GM12878 (cell line): ENCODE data around the gene SLC45A3. TPM values are rescaled to one million over a fixed set of nuclear protein-coding genes. Genes with fewer than 3 reads are reported as not detected.

Experiments used
- ASH2L ChIP-seq: fragments of 300-600, 200-600 bp; sonication (generic); IDR thresholded peaks from 2 replicates; pipeline ENCODE4 v1.6.1; 2017; ENCODE audit warnings: low read depth, mild to moderate bottlenecking, borderline replicate concordance
- BHLHE40 ChIP-seq, 2 experiments: fragments of 450-650 bp in 1 of 2; IDR thresholded peaks; 2 replicates each; pipeline ENCODE4 v1.6.1; 2011 to 2017; ENCODE audit warnings: low read depth in 2 of 2, borderline replicate concordance in 1 of 2, improper control_type of control experiment in 1 of 2, low read length in 1 of 2, mild to moderate bottlenecking in 1 of 2
- EGR1 ChIP-seq, 2 experiments: IDR thresholded peaks; 1 replicate in 1 of 2; 2 replicates in 1 of 2; pipeline ENCODE4 v1.6.1; 2011 to 2012; ENCODE audit warnings: low read depth in 2 of 2, low read length in 2 of 2, borderline replicate concordance in 1 of 2, mild to moderate bottlenecking in 1 of 2, moderate library complexity in 1 of 2
- EZH2 ChIP-seq: IDR thresholded peaks from 2 replicates; pipeline ENCODE4 v1.6.1; 2012; ENCODE audit warnings: low read depth, mild to moderate bottlenecking, control low read depth, inconsistent platforms, low read length, borderline replicate concordance; ENCODE audit not compliant: control insufficient read depth
- HCFC1 ChIP-seq: fragments of 150-350 bp; IDR thresholded peaks from 2 replicates; pipeline ENCODE4 v1.6.1; 2014; ENCODE audit warnings: low read length
- IRF5 ChIP-seq: fragments of 450-650 bp; IDR thresholded peaks from 2 replicates; pipeline ENCODE4 v1.6.1; 2017; ENCODE audit warnings: borderline replicate concordance
- JUNB ChIP-seq: IDR thresholded peaks from 2 replicates; pipeline ENCODE4 v1.6.1; 2016; ENCODE audit warnings: antibody characterized with exemption, mild to moderate bottlenecking
- SMAD1 ChIP-seq: fragments of 450-650 bp; IDR thresholded peaks from 2 replicates; pipeline ENCODE4 v1.6.1; 2018; ENCODE audit warnings: mild to moderate bottlenecking, low read depth; ENCODE audit not compliant: partially characterized antibody
- SMC3 ChIP-seq: IDR thresholded peaks from 2 replicates; pipeline ENCODE4 v1.6.1; 2011; ENCODE audit warnings: low read length, improper control_type of control experiment, borderline replicate concordance
- SP1 ChIP-seq: IDR thresholded peaks from one replicate; pipeline ENCODE4 v1.6.1; 2011; ENCODE audit warnings: low read depth, low read length
- TARDBP ChIP-seq: IDR thresholded peaks from 2 replicates; pipeline ENCODE4 v1.6.1; 2016; ENCODE audit warnings: borderline replicate concordance
- TBL1XR1 ChIP-seq: IDR thresholded peaks from 2 replicates; pipeline ENCODE4 v1.6.1; 2012; ENCODE audit warnings: low read depth, low read length, improper control_type of control experiment
- TCF7 ChIP-seq: IDR thresholded peaks from 2 replicates; pipeline ENCODE4 v1.6.1; 2014; ENCODE audit warnings: antibody characterized with exemption, borderline replicate concordance
- polyA plus RNA-seq, 11 experiments: library from polyadenylated mRNA; depleted of rRNA in 4 of 11; unstranded in 6 of 11; stranded (reverse) in 5 of 11; fragments of >200 nt; fragmentation: Nextera tagmentation in 4 of 11; fragmentation: Illumina TruSeq in 1 of 11; extraction: Ambion mirVana in 4 of 11; extraction: Trizol in 1 of 11; gene quantifications; 1 replicate in 1 of 11; 2 replicates in 10 of 11; pipeline versions ENCODE4 v1.2.1 to v1.2.3, GENCODE V29; 2011 to 2016; ENCODE audit warnings: inconsistent platforms in 2 of 11, missing spikeins in 2 of 11, low read depth in 1 of 11
- total RNA-seq, 4 experiments: library from RNA; depleted of rRNA in 3 of 4; stranded (reverse); fragments of >200 nt in 3 of 4; fragmentation: Illumina TruSeq in 1 of 4; extraction: Trizol in 1 of 4; gene quantifications; 2 replicates each; pipeline versions ENCODE4 v1.2.1 to v1.2.3, GENCODE V29; 2013 to 2021
- TF ChIP-seq, protein P1 (sequence below): IDR thresholded peaks from 2 replicates; pipeline ENCODE4 v1.6.1; 2012; ENCODE audit warnings: low read depth, low read length, improper control_type of control experiment
- TF ChIP-seq, protein P2 (sequence below): fragments of 450-650 bp; conservative IDR thresholded peaks from 2 replicates; pipeline ENCODE4 v1.6.1; 2017; ENCODE audit warnings: mild to moderate bottlenecking, moderate library complexity
- TF ChIP-seq, protein P3 (sequence below): fragments of 450-650 bp; IDR thresholded peaks from 2 replicates; pipeline ENCODE4 v1.6.1; 2017; ENCODE audit warnings: mild to moderate bottlenecking, moderate library complexity
- TF ChIP-seq, protein P4 (sequence below): fragments of 450-650 bp; IDR thresholded peaks from 2 replicates; pipeline ENCODE4 v1.6.1; 2017; ENCODE audit warnings: low read depth, mild to moderate bottlenecking, moderate library complexity

Gene SLC45A3
- total and polyA plus RNA-seq, 10 of the 15 experiments (the other 5 are each of a cell fraction or from before 2014, with no cell fraction given), result 0.26 to 10.3 (median 4.1) TPM

GRCh38 chr1:205669341-205670149 lies 10.8 kb downstream of the SLC45A3 start (continued):
- TF ChIP-seq JUNB (no peak; the same call in 1 of the 2 replicates), SMAD1 (no peak), ASH2L (no peak), HCFC1 (no peak), TARDBP (no peak), TCF7 (no peak), BHLHE40 (IDR thresholded peaks at IDR 0.05; ENCODE audit: borderline replicate concordance in 1 of 2, low read depth in 2 of 2, low read length in 1 of 2) (peak; percentile 66 to 90; a peak in 3 of 4 replicates), EZH2 (no peak), EGR1 (IDR thresholded peaks at IDR 0.05; ENCODE audit: borderline replicate concordance in 1 of 2, low read depth in 2 of 2, low read length in 2 of 2) (peak in 1 of 2 experiments; percentile 12; a peak in 1 of 3 replicates), TBL1XR1 (no peak), SMC3 (no peak), IRF5 (no peak), SP1 (peak; percentile 3)
- TF ChIP-seq, protein P1, sequence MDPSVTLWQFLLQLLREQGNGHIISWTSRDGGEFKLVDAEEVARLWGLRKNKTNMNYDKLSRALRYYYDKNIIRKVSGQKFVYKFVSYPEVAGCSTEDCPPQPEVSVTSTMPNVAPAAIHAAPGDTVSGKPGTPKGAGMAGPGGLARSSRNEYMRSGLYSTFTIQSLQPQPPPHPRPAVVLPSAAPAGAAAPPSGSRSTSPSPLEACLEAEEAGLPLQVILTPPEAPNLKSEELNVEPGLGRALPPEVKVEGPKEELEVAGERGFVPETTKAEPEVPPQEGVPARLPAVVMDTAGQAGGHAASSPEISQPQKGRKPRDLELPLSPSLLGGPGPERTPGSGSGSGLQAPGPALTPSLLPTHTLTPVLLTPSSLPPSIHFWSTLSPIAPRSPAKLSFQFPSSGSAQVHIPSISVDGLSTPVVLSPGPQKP, result no peak
- TF ChIP-seq, protein P2, sequence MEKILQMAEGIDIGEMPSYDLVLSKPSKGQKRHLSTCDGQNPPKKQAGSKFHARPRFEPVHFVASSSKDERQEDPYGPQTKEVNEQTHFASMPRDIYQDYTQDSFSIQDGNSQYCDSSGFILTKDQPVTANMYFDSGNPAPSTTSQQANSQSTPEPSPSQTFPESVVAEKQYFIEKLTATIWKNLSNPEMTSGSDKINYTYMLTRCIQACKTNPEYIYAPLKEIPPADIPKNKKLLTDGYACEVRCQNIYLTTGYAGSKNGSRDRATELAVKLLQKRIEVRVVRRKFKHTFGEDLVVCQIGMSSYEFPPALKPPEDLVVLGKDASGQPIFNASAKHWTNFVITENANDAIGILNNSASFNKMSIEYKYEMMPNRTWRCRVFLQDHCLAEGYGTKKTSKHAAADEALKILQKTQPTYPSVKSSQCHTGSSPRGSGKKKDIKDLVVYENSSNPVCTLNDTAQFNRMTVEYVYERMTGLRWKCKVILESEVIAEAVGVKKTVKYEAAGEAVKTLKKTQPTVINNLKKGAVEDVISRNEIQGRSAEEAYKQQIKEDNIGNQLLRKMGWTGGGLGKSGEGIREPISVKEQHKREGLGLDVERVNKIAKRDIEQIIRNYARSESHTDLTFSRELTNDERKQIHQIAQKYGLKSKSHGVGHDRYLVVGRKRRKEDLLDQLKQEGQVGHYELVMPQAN, result no peak
- TF ChIP-seq, protein P3, sequence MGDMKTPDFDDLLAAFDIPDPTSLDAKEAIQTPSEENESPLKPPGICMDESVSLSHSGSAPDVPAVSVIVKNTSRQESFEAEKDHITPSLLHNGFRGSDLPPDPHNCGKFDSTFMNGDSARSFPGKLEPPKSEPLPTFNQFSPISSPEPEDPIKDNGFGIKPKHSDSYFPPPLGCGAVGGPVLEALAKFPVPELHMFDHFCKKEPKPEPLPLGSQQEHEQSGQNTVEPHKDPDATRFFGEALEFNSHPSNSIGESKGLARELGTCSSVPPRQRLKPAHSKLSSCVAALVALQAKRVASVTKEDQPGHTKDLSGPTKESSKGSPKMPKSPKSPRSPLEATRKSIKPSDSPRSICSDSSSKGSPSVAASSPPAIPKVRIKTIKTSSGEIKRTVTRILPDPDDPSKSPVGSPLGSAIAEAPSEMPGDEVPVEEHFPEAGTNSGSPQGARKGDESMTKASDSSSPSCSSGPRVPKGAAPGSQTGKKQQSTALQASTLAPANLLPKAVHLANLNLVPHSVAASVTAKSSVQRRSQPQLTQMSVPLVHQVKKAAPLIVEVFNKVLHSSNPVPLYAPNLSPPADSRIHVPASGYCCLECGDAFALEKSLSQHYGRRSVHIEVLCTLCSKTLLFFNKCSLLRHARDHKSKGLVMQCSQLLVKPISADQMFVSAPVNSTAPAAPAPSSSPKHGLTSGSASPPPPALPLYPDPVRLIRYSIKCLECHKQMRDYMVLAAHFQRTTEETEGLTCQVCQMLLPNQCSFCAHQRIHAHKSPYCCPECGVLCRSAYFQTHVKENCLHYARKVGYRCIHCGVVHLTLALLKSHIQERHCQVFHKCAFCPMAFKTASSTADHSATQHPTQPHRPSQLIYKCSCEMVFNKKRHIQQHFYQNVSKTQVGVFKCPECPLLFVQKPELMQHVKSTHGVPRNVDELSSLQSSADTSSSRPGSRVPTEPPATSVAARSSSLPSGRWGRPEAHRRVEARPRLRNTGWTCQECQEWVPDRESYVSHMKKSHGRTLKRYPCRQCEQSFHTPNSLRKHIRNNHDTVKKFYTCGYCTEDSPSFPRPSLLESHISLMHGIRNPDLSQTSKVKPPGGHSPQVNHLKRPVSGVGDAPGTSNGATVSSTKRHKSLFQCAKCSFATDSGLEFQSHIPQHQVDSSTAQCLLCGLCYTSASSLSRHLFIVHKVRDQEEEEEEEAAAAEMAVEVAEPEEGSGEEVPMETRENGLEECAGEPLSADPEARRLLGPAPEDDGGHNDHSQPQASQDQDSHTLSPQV, result no peak
- TF ChIP-seq, protein P4, sequence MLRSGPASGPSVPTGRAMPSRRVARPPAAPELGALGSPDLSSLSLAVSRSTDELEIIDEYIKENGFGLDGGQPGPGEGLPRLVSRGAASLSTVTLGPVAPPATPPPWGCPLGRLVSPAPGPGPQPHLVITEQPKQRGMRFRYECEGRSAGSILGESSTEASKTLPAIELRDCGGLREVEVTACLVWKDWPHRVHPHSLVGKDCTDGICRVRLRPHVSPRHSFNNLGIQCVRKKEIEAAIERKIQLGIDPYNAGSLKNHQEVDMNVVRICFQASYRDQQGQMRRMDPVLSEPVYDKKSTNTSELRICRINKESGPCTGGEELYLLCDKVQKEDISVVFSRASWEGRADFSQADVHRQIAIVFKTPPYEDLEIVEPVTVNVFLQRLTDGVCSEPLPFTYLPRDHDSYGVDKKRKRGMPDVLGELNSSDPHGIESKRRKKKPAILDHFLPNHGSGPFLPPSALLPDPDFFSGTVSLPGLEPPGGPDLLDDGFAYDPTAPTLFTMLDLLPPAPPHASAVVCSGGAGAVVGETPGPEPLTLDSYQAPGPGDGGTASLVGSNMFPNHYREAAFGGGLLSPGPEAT, result peak; percentile 0; the same call in 1 of the 2 replicates
